GM19238 (cell line): Measurements from ENCODE around the gene WNT9A.

Source experiments
- DNase-seq: peaks from one replicate; pipeline ENCODE4 v3.0.0; 2011; ENCODE audit warnings: low spot score; ENCODE audit not compliant: insufficient read length

WNT9A gene

DNA sequence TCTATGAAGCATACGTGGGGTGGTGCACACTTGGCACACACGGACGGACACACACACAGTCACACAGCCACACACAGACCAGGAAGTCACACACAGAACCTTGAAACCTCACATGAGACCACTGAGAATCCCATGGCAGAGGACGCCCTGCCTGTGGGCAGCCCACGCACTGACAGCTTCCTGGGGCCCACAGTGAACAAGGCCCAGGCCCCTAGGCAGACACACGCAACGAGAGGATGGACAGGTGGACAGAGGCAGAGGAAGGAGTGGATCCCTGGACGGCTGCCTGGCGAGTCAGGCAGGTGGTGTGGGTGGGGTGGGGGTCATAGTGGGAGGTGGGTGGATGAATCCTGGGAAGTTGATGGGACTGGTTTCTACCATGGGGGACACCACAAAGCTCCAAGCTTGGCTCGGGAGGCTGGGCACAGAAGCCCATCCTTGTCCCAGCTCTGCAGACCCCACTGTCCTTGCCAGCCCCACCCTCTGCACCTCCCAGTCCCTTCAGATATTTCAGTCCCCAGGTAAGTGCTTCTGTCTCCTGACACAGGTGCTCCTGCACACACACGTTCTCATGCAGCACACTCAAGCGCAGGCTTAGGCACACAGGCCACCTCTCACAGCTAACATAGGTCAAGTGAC is 49.1 kb downstream of the WNT9A start:
- DNase-seq = no peak

DNA sequence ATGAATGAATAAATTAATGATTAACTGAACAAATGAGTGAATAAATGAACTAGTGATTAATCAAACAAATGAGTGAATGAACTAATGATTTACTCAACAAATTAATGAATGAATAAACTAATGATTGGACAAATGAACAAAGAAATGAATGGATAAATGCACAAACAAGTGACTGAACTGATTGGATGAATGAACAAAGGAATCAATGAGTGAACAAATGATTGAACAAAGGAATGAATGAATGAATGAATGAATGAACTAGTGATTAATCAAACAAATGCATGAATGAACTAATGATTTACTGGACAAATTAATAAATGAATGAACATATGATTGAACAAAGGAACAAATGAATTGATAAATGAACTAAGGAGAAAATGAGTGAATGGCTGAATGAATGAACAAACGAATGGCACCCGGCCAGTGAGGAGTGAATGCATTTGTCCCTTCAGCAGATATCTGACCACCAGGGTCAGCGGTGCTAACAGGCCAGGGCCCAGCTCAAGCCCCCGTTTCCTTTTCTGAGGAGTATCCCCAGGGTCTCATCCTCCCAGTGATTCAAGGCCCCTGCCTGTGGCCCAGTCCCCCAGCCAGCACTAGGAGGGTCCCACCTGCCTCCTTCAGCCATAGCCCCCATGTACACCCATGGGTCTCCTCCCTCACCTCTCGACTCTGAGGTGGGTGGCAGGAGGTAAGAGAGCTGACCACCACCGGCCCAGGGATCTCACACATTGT is 49.9 kb downstream of the WNT9A start:
- no peak for DNase-seq

DNA sequence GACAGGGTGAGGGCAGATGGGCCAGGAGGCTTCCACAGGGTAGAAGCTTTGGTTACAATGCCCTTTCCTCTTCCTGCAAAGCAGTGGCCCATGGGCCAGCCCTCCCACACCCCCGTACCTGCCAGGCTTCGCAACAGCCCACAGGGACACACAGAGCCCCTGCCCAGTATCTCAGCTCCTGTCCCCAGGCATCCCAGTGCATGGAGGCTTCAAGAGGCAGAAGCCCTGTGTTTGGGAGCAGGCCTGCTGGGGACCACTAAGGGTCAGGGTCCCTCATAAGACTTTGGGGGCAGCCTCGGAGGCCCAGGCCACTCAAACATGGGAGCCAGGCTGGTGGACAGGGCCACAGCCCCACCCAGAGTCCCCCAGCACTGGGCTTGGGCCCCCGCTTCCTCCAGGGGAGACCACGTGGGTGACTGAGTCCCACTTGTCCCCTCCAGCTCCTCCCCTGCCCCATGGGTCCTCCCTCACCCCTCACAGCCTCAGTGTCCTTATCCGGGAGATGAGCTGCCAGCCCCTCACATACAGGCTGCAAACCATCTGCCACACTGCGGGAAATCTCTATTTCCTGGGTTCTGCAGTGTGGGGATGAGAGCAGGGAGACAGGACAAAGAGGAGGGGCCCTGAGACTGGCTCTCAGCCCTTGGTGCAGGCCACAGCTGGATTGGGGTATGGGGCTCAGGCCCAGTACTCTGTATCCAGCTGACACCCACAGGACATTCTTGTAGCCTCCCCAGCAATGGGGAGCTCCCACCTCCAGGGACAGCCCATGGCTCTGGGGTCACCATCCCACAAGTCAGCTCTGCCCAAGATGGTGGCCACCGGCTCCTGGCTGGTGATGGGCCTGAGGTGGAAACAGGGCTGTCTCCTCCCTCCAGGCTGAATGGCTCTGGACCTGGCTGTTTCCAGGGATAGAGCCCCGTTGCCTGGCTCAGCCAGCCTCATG is 50.7 kb downstream of the WNT9A start:
- DNase-seq = no peak

DNA sequence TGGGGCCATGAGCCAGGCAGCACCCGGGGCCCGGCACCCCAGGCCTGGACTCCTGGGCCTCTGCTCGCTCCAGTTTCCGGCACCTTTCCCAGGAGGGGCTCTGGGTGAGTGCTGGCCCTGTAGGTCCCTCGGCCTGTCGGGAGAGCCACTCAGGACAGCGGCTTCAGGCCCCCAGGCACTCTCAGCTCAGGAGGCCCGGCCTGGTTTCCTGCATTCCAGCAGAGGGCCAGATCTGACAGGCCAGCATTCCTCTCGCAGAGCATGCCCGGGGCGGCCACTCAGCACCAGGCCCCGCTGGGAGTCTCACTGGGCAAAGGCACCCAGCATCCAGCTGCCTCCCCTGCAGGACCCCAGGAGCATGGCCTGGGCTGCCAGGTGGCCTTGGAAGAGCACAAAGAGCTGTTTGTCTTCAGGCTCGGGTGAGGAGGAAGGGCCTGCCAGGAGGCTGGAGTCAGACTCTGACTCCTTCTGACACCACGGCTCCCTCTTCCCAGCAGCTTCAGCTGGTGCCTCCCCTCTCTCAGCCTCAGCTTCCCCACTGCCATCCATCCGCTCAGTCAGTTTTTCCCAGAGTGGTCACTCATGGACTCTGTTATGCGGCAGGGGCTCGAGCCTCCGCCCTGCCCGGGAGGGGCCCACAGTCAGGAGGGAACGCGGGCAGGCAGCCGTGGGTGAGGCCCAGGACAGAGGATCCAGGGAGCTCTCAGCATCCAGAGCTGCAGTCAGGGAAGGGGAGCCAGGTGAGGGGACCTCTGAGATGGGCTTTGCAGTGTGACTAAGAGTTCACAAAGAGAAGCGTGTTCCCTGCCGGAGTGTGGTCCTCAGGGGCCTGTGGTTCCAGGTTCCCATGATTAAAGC is 51.7 kb downstream of the WNT9A start:
- DNase-seq = no peak

DNA sequence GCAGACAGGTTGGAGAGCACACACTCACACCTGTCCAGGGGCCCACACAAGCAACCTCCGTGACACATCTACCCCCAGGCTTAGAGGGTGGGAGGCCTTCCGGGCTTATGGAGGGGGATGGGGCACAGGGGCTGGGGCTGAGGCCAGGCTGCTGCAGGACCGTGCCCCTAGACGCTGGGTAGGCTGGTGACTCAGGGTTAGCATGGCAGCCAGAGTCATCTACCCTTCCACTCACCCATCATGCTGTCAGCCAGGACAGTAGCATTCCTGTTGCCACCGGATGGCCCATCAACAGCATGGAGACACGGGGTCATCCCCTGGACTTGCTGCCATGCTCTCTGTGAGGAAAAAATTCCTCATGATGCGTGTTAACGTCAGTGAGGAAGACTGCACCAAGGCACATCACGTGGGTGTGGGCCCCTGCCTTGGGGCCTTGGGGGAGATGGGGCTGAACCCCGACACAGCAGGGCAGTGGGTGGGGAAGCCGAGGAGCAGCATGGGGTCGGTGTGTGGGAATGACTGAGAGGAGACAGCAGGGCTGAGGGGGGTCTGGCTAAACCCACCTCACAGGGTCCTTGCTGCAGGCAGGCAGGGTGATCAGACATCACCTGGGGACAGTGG is 52.8 kb downstream of the WNT9A start:
- no peak for DNase-seq

DNA sequence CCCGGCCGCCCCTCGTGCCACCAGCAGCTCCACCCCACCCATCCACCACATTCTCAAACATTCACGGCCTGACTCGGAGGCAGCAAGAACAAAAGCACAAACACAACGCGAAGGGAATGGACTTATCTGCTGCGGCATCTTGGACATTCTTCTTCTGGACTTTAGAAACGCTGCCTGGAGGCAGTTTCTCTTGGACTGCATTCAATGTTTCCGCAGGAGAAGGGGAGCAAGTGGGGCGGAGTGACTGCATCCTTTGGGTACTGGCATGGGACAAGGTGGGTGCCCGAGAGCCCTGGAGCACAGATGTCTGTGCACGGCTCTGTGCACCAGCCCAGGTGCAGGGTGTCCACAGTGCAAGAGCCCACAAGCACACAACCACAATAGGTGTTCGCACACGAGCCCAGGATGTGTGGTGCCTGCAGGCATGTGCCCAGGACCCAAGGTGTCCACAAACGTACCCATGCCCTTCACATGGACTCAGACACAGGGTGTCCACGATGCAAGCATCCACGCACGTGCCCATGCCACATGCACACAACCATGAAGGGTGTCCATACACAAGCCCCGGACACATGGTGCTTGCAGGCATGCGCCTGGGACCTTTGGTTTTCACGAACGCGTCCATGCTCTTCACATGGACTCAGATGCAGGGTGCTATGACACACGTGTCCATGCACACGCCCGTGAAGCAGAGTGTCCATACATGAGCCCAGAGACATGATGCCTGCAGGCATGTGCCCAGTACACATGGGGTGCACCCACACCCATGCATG is 53.6 kb downstream of the WNT9A start:
- DNase-seq = no peak

DNA sequence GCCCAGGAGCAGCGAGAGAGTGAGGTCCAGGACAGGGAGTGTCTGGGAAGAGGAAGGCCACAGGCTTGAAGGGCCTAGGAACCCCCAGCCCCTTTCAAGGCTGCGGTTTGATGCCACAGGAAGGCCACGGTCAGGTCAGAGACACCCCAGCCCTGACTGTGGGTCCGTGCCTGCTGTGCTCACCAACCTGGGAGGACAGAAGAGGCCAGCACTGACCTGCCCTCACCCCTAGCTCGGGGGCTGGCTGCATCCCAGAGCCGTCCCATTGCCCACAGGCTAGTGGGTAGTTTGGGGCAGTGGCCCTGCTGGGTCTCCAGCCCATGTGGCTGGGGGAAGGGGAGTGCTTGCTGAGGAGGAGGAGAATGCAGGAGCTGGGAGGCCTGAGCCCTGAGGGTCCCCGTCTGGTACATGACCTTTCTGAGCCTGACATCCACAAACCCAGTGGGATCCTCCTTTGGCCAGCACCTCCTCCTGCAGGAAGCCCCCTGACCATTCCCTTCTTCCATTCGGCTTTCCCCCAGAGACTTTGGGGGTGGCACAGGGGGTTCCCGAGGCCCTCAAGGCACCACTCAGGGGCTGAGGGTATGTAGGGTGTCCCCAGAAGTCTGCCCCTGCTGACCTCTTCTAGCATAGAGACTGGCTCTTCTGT is 54.3 kb downstream of the WNT9A start:
- DNase-seq = no peak

DNA sequence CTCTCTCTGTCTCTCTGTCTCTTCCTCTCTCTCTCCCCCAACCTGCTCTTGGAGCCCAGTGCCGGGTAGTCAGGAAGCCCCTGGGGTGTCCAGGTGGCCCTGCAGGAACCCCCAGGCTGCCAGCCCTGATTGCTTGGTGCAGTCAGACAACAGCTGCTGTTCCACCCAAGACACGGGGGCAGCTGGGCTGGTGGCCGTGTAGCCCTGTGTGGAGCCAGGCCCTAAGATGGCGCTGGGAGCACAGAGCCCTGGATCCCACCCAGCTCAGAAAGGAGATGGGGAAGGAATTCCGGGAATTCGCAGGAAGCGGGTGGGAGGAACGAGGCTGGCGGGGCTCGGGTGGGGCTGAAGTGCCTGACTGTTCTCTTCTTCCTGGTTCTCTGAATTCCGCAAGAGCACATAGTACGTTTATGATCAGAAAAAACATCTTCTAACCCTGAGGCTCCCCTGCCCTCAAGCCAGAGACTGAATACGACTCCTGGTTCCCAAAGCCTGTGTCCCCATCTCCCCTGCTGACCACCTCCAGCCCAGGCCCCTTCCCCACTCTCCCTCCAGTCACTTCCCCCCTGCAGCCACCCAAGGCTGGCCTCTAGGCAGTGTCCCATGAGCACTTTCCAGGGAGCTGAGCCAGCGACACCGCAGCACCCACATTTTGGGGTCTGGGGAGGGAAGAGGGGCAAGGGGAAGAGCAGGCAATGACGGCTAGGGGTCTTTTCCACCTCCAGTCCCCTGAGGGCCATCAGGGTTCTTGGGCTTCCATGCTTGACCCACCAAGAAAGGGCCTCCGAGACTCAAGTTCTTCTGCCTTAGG is 55.0 kb downstream of the WNT9A start:
- DNase-seq = no peak

DNA sequence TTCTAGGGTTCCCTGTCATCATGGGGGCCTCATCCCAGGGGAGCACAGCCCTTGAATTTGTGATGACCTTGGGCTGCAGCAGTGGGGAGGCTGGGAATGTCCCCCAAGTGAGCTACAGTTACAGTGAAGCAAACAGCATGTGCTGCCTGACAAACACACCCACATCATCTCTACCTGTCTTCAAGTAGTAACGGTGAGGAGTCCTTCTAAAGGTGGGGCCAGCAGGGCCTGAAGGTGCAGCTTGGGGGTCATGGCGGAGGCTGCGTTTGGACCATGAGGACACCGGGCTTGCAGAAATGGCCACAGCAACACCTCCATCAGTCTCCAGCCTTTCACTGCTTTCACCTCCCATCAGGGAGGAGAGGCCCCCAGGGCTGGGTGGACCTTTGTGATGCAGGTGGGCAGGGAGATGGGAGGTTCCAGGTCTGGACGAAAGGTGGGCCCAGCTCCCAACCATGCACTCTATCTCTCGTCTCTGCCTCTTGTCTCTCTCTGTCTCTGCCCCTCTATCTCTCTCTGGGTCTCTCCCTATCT is 55.7 kb downstream of the WNT9A start:
- no peak for DNase-seq

DNA sequence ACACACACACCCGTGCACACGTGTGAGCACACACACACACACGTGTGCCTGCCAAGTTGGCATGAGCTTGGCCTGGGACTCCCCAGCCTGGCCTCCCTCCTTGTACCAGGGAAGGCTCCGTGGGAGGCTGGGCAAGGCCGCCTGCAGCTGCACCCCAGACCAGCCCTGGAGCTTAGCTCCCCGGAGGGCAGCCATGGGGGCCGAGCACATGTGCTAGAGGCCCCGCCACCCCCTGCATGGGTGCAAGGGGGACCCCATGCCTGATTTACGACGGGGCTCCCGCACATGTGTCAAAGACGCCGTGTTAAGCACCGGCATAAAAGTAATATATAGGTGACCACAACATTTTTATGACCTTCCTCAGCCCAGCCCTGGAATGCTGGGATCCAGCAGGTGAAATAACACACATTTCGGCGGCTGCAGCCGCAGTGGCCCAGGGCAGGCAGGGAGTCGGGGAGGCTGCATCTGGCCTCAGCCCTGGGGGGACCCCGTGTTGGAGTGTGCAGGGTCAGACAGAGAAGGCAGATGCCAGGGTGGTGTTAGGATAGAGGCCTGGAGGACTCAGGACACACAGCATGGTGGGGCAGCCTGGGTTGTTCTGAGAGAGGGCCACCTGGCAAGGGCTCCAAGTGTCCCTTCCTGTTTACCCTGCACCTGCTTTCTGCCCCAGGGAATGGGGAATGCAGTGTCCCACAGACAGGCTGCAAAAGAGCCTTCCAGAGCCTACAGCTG is 56.3 kb downstream of the WNT9A start:
- no peak for DNase-seq

DNA sequence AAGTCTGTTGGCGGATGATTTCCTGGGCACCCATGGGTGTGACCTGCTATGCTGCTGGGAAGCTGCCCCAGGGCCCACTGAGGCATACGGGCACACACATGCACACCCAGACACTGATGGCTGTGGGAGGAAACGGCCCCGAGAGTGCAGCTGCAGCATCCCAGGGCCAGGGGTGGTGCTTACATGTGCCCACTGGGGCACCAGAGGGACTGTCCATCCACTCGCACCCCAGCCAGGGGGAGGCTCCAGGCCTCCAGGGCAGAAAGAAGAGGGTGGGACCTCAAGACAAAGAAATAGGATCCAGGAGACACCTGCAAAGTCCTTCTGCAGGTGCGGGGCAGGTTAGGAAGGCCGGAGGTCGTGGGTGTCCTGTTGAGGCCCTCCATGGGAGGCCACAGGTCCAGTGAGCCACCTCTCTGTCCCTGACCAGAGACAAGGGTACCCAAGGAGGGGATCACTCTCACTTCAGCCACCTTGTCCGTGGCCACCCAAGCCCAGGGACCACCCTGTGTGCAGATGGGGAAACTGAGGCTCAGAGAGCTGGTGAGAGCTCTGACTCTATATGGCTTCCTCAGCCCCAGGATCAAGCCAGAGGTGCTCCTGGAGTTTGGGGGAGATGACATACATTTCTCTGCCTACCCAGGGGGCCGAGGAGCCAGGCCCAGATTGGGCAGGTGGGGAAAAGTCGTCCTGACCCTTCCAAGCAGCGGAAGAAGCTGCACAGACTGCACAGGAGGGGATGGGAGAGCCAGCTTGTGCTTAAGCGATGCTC is 57.1 kb downstream of the WNT9A start:
- DNase-seq = no peak

DNA sequence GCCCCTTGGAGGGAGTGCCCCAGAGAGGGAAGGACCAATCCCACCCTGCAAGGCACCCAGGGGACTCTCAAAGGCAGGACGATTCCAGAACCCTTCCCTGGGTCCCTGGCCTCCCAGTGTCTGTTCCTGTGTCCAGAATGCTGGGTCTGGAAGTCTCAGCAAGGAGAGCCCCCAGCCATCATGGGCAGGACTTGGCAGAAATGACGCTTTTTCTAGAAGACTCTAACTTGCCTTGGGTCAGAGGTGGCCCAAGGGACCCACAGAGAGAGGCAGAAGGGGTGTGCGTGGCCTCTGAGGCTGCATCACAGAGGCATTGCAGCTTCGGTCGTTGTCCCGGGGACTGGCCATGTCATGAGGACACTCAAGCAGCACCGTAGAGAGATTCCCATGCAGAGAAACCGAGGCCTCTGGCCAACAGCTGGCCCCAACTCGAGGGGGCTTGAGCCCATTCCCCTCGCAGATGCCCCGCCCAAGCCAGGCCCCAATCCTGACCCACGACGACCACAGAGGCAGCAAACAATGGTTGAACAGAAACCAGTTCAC is 57.8 kb downstream of the WNT9A start:
- no peak for DNase-seq

DNA sequence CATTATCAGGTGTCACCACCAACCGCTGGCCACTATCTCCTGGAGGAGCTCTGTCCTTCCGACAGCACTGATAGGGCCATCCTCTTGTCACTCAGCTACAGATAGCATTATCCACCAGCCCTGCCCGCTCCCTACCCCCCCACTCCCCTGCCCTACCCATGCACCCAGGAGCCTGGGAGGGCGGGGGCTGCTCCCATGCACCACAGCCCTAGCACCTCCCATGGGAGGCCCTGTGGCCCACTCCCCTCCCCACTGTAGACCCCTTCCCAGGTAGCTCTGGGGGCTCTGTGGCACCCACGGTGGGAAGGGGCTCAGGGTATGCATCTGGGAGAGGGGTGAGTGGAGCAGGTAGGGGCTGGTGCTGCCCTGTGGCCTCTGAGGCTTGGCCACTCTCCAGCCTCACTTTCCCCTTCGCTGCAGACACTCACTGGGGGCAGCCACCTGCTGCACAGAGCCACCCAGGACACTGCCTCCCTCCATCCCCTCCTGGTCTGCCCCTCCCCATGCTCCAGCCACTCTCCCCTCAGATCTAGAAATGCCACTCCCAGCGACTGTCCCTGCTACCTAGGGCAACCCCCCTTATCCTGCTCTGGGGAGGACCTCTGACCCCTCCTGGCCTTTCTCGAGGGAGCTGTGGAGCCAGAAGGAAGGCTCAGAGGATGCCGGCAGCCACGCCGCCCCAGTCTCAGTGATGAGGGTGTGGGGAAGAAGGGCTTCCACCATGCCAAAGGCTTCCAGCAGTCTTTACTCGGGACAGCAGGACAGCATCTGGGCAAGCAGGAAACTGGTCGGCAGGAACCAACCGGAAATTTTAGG is 58.5 kb downstream of the WNT9A start:
- no peak for DNase-seq

DNA sequence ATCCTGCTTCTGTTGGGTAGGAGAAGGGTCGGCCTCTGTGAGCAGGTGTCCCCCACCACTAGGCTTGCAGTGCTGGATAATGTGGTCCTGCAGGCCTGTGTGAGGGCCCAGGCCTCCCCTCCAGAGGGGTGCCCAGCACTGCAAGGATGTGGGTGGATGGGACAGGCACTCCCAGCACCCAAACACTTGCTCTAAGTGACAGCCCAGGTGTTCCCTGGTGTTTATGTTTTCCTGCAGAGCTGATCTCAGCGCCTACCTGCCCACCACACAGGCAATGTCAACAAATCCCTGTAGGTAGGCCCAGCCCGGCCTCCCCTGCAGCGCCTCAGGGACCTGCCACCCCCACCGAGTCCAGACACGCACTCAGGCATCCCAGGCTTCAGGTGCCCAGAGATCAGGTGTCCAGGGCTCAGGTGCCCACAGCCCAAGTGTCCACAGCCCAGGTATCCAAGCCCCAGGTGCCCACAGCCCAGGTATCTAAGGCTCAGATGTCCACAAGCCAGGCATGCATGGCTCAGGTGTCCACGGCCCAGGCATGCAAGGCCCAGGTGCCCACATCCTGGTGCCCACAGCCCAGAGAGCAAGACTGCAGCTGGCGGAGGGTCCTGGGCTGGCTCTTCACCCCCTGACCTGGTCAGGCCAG is 59.2 kb downstream of the WNT9A start:
- DNase-seq = no peak

DNA sequence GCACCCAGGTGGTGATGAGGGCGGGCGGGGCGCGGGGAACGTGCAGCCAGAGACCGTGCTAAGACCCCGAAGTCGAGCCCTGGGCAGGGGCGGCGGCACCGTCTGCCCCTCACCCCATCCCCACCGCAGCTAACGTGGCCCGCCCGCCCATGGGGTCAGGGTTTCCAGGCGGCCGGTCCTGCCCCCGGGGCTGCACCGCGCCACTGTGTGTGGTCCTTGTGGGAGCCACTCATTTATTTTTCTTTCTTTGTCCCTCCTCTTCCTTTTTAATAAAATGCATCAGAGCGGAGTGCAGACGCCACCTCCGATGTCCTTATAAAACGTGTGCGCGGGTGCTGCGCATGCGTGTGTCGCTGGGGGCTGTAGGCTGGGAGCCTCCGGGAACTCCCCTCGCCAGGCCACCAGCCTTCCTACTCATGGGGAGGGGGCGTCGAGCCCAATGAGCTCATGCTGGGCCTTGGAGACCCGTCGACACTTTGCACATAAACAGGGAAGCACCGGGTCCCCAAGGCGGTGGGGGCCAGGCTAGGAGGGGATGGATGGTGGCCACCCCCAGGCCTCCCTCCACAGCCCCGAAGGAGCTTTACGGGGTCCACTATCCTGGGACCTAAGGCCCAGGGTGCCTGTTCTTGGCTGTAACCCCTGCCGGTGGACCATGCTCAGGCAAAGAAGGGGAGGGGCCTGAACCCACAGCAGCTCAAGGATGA is 59.9 kb downstream of the WNT9A start:
- no peak for DNase-seq
